ENCODE data around the gene LMOD2.
"Not testable (repeated sequence)": the region's sequence is repeated elsewhere in the genome, so short reads cannot be mapped to it uniquely, and the experiment has no call there.

Gene LMOD2, protein sequence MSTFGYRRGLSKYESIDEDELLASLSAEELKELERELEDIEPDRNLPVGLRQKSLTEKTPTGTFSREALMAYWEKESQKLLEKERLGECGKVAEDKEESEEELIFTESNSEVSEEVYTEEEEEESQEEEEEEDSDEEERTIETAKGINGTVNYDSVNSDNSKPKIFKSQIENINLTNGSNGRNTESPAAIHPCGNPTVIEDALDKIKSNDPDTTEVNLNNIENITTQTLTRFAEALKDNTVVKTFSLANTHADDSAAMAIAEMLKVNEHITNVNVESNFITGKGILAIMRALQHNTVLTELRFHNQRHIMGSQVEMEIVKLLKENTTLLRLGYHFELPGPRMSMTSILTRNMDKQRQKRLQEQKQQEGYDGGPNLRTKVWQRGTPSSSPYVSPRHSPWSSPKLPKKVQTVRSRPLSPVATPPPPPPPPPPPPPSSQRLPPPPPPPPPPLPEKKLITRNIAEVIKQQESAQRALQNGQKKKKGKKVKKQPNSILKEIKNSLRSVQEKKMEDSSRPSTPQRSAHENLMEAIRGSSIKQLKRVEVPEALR

DNA sequence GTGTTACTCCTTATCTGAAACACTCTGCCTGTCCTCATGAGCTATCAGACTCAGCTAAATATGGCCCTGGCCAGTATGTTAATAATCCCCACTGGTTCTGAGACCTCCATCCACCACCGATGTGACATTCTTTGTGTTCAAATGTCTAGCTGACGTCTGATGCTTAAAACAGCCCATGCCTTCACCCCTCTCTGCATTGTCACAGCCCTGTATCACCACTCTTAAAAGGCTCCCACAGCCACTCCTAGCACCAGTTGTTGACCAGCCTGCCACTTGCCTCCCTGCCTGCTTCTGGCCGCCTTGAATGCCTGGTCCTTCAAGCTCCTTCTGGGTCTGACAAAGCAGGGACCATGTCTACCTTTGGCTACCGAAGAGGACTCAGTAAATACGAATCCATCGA lies at the start of gene LMOD2:
Gene LMOD2, plus strand, starts transcription at position 253 of the 400 bp plus-strand sequence. Its CDS starts 98 bp downstream, at position 351.
- no peak for DNase-seq (ENCODE audit: low read depth in 1 of 2, low spot score in 1 of 2)

DNA sequence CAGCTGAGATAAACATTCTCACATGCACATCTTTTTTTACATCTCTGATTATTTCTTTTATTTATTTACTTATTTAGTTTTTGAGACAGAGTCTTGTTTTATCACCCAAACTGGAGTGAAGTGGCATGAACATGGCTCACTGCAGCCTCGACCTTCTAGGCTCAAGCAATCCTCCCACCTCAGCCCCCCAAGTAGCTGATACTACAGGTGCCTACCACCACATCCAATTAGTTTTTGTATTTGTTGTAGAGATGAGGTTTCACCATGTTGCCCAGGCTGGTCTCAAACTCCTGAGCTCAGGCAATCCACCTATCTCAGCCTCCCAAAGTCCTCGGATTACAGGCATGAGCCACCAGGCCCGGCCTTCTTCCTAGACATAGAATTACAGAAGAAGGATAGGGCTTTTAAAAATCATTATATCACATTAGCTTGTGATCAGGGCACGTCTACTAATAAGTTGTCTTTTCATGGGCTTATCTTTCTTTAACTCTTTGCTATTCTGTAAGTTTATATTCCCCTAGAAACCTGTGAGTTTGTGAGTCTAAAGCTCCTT lies 48.2 kb upstream of the LMOD2 start:
- no peak for DNase-seq (ENCODE audit: low read depth in 1 of 2, low spot score in 1 of 2)

DNA sequence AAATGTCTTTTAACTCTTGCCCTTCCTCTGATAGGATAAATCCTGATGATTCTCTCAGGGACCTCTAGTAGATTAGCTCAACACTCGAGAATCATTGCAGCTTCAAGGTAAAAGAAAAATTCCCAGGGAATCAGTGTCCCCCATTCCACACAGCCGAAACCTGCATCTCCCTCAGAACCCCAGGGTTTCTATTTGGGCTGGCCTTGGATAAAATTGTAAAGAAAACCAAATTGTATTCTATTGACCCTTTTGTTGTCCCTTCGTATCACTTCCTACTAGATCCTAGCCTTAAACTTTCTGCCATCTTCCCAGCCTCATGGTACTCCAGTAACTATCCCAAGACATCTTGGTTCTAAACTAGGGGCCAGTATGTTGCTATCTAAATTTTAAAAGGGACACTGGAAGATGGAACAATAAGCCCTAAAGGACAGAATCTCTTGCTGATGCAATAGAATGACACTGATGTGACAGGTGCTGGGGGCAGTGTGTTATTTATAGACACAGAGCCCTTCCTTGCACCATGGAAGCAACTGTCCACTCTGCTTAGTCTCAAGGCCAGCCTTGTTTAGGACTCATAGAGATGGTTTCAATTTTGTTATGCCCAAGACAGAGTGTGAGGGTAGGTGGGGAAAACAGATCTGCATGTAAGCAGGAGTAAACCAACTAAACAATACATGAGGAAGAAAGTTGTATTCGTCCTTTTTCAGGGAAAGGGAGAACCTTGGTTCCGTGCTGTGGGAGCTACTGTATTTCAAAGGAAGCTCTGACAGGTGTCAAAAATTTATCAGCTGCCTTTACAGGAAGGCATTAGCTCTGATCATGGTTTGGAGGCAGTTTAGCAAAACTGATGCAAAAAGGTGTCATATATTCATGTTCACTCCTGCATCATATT lies 46.4 kb upstream of the LMOD2 start:
- no peak for DNase-seq (ENCODE audit: low read depth in 1 of 2, low spot score in 1 of 2)

DNA sequence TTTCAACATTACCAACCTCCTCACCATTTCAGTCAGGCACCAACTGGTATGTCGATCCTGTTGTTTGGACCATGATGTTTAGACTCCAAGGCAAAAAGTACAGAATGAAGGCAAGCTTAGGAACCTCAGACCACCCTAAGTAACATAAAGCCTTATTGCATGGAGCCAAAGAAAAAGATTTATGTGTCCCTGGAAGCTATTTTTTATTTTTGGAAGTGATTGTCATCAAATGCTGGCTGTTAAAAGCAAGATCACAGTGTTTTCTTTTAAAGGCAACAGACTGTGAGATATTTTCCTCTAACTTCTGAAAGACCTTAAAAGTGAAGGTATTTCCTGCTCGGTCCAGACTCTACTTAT lies 45.8 kb upstream of the LMOD2 start:
- DNase-seq (ENCODE audit: low read depth in 1 of 2, low spot score in 1 of 2) = no peak

DNA sequence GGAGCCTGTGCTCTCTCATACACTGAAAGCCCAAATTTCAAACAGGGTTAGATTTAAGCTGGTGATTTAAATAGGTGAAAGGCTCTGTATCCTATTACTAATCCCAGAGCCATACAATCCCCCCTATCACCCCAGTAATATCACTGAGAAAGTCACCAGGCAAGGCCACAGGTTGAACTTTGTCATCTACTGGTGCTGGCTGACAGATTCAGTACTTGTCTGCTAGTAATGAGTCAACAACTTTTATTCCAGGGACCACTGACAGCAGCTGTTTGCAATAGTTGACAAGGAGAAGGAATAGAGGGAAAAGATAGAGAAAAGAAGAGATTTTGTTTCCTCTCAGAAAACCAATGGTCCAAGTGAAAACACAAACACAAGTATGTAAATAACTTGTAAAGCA lies 43.6 kb upstream of the LMOD2 start:
- no peak for DNase-seq (ENCODE audit: low read depth in 1 of 2, low spot score in 1 of 2)

DNA sequence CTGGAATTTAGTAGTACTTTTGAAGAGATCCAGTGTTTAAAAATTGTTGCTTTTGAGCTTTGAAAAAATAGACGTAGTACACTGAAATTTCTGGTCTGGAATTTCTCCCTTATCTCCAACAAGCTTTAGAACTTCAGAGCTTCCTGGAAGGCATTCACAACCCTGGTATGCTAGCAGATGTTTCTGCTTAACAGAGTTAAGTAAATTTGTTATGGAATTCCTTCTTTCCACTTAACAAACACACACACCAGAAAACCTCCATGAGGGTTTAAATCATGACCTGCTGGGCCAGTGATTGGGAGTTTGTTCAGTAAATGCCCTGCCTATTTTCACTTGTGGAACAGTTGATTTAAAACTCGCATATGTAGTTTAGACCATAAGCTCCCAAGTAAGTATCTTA lies 40.3 kb upstream of the LMOD2 start:
- DNase-seq (ENCODE audit: low read depth in 1 of 2, low spot score in 1 of 2) = no peak

DNA sequence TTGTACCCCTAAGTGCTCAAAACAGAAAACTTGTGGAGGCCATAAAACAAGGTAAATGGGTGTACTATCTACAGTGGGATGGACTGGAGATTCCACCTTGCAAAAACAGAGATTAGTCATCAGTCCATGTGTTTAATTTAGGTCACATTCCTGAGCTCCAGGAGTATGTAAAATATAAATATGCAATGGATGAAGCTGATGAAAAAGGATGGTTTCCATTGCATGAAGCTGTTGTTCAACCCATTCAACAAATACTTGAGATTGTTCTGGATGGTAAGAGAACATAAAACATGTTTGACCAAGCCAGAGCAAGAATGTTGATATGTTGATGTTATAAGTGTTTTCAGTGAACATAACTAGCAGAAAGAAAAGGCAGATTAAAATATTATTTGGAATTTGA lies 39.4 kb upstream of the LMOD2 start:
- DNase-seq (ENCODE audit: low read depth in 1 of 2, low spot score in 1 of 2) = no peak

DNA sequence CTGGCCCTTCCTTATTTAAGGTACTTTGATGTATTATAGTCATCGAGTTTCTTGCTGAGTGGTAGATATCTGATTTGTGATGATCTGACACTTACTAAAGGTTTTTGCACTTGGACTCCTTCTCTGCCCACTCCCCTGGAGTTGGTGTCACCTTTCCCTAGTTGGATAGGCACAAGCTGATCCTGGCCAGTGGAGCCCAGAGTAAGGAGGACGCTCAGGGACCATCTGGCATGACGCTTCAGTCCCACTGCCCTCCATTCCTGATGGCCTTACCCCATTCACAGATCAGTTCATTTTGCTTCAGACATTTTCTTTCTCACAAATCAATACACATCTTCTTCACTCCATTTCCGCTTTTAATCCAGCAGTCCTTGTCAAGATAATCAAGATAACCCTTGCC lies 34.0 kb upstream of the LMOD2 start:
- DNase-seq (ENCODE audit: low read depth in 1 of 2, low spot score in 1 of 2) = no peak

DNA sequence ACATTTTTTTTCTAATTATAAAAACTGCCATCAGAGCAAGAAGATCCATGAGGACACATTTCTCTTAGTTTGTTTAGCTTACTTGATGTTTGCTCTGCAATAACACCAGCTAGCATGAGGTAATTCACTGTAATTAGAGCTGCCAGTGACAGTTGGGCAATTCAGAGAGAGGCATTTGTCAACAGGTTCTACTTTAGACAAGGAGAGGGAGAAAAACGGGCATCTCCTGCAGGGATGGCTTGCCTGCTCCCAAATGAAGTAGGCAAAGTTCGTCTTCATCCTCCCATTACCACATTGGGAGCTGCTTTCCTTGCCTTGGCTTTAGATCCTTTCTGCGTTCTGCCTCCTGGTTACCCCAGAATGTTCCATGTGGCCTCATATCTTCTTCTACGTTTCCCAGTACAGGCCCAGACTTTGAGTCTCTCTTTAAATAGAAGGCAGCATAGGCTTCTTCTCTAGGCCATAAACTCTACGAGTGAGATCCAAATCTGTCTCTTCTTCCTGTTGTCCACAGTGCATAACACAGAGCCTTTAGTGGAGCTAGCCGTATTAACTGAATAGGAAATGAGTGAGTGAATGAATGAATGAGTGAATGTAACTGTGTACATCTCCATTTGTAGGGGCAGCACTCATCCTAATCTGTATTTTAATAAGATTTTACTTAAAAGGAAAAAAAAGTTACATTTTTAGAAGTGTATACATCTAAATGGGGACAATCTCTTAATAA lies 32.8 kb upstream of the LMOD2 start:
- no peak for DNase-seq (ENCODE audit: low read depth in 1 of 2, low spot score in 1 of 2)

DNA sequence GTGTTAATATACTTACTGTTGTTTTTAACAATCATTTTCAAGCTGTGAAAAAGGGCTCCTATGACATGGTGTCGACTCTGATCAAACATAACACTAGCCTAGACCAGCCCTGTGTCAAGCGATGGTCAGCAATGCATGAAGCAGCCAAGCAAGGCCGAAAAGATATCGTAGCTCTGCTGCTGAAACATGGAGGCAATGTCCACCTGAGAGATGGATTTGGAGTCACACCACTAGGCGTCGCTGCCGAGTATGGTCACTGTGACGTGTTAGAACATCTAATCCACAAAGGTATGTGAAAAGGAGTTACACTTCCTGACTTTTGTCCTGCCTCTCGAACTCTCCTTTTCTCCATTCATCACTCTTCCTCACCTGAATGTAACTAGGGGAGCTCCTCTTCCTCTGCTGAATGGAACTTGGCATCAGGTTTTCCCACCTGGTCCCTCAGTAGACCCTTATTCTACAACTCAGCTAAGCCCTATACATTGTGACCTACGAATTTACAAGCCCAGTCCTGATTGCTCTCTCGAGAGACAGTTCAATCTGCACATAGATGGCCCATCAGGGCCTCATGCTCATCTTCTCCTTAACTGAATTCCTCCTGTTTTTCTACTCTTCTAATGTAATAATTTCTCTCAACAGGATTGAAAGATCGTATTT lies 31.0 kb upstream of the LMOD2 start:
- DNase-seq (ENCODE audit: low read depth in 1 of 2, low spot score in 1 of 2) = peak; percentile 5 to 42

DNA sequence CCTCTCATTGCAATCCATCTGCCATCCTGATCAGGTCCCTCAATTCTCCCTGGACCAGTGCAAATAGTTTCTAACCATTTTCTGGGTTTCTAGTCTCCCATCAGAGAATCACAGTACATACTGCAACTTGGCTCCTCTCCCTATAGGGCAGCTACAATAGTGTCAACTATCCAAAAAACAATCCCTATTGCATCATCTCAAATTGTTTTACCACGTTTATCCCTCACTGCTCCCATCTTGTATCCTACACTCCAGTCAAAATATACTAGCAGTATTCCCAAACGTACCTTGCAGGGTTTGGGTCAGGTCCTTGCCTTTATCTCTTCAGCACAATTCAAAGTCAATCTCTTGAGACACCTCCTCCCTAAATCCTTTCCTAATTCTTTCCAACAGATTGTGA lies 30.4 kb upstream of the LMOD2 start:
- DNase-seq (ENCODE audit: low read depth in 1 of 2, low spot score in 1 of 2) = no peak

DNA sequence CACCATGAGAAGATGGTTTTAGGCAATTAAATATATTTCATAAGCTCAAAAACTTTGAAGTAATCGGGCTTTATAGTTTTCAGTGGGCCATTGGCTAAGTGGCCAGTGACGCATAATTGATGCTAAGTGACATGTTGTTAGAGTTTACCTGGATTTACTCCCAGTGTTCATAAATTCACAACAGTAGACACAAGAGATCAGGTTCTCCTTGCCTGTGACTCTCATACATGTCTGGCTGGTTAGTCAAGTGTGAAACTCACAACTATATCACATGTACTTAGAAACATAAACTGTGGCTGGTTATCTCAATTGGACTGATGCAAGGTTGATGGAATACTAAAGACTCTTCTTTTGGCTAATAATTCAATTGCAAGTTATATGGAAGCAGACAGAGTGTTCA lies 27.8 kb upstream of the LMOD2 start:
- DNase-seq (ENCODE audit: low read depth in 1 of 2, low spot score in 1 of 2) = no peak

DNA sequence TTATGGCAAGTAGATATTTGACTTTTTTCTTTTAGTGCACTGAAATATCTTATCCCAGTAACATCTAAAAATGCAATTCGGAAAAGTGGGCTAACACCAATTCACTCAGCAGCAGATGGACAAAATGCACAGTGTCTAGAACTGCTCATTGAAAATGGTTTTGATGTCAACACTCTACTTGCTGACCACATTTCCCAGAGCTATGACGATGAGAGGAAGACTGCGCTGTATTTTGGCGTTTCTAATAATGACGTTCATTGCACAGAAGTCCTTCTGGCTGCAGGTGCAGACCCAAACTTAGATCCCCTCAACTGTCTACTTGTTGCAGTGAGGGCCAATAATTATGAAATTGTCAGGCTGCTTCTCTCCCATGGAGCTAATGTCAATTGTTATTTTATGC lies 26.8 kb upstream of the LMOD2 start:
- no peak for DNase-seq (ENCODE audit: low read depth in 1 of 2, low spot score in 1 of 2)

DNA sequence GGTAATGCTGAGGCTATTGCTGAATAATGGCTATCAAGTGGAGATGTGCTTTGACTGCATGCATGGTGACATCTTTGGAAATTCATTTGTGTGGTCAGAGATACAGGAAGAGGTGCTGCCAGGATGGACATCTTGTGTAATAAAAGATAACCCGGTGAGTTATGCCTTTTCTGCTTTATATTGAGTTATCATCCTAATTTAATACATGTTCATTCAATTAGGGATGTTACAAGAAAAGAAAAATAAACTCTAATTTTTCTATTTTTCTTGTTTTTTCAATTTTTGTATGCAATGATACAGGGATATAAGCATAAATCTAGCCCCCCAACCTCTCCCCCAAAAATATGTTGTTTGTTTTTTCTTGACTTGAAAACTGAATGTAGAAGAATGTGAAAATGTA lies 26.4 kb upstream of the LMOD2 start:
- no peak for DNase-seq (ENCODE audit: low read depth in 1 of 2, low spot score in 1 of 2)

DNA sequence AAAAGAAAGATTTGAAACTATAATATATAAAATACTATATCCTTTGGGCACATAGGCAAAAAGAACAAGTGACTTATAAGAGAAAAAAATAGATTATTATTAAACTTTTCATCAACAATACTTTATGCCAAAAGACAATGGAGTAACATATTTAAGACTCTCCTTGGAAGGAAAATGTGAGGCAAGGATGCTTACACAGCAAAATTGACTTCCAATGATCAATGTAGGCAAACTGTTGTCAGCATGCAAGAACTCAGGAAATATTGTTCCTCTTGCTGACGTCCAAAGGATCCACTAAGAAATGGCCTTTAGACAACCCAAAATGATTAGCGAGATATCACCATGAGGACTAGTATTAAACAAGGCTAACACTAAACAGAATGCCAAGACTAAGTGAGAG lies 22.9 kb upstream of the LMOD2 start:
- DNase-seq (ENCODE audit: low read depth in 1 of 2, low spot score in 1 of 2) = no peak

DNA sequence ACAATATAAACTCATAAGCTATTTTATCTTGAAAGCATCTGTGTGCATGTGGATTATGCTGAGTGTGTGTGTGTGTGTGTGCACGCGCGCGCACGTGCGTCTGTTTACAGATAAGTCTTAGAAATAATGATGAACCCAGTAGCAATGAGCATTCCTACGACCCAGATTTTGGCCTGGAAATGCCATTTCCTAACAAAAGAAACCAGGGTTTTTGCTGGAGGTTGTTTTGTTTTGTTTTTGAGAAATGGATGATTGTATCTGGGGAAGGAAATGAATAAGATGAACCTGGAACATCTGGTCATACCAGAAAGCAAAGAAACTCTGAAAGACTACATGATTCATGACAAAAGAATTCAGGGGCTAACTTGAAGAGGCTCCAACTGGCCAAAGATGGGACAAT lies 22.1 kb upstream of the LMOD2 start:
- no peak for DNase-seq (ENCODE audit: low read depth in 1 of 2, low spot score in 1 of 2)

DNA sequence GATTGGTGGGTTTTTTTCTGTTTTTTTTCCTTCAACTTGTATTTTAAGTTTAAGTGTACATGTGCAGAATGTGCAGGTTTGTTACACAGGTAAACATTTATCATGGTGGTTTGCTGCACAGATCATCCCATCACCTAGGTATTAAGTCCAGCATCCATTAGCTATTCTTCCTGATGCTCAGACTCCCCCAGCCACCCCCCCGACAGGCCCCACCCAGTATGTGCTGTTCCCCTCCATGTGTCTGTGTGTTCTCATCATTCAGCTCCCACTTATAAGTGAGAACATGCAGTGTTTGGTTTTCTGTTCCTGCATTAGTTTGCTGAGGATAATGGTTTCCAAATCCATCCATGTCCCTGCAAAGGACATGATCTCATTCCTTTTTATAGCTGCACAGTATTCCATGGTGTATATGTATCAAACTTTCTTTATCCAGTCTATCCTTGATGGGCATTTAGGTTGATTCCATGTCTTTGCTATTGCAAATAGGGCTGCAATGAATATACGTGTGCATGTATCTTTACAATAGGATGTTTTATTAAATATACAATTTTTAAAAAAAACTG lies 21.6 kb upstream of the LMOD2 start:
- not testable (repeated sequence) for DNase-seq (ENCODE audit: low read depth in 1 of 2, low spot score in 1 of 2)

DNA sequence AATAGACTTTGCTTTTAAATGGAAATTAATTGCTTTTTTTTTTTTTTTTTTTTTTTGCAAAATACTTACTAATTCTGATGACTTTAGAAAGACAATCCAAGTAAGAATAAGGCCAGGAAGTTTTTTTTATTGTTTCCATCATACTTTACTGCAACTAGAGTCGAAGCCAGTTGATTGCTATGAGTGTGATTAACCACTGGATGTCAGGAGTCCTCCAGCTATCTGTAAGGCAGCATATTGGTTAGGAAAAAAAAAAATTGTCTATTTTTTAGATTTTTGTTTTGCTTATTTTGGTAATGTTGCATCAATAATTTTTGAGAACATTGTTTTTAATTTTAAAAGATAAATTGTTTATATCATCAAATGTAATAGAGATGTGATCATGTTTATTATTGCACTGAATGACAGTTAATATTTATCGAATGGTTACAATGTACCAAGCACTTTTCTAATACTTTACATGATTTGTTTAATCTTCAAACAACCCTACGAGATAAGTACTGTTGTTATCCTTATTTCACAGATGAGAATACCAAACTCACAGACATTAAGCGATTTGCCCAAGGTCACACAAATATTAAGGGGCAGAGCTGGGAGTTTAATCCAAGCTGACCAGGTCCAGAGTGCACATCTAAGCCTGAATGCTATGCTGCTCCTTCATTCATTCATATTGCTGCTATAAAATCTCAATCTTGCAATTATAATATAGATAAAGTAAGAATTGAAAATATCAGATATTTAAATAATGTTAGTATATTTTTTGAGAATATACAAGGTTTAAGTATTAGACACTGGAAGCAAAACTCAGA lies 19.9 kb upstream of the LMOD2 start:
- no peak for DNase-seq (ENCODE audit: low read depth in 1 of 2, low spot score in 1 of 2)

DNA sequence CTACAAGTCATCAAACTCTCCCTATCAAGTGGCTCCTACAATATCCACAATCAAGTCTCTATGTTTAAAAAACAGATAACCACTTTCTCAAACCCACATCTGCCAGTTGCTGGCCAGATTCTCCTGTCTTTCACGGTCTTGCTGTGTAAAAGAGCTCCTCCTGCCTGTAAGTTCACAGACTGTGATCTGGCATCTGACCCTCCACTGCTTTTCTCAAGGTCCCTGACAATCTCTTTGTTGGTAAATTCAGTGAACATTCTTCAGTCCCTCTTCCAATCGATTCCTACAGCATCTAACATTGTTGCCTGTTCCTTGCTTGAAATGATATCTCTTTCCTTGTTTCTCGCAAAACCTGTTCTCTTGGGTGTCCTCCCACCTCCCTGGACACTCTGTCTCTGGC lies 18.5 kb upstream of the LMOD2 start:
- no peak for DNase-seq (ENCODE audit: low read depth in 1 of 2, low spot score in 1 of 2)

DNA sequence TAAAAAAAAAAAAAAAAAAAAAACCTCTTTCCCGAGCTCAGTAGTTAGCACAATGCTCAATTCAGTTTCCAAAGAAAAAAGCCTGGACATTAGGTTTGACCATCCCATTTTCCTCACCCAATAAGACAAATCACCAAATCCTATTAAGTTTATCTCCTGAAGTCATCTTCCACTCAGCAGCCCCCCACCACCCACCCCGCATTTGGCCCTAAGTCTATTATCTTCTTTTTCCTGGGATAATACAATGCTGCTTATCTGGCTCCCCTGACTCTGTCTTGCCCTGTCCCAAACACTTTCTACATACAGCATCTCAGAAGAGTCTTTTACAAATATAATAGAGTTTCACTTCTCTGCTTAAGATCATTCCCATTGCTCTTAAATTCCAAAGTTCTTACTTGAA lies 17.8 kb upstream of the LMOD2 start:
- DNase-seq (ENCODE audit: low read depth in 1 of 2, low spot score in 1 of 2) = no peak

All from stimulated activated CD4-positive, alpha-beta T cell treated with anti-CD3 and anti-CD28 coated beads, Interleukin-15, amount 100 ng/mL, for 1 hour (primary cell).